HUES64 (cell line): ENCODE measurements around the gene CARD19.

ENCODE experiments used
- H3K27ac ChIP-seq: 2 replicates; pipeline ENCODE4 v1.7.0; 2013; ENCODE audit warnings: low read depth, low read length, inconsistent platforms
- H3K27me3 ChIP-seq: 2 replicates; pipeline ENCODE4 v1.6.1; 2013; ENCODE audit warnings: mild to moderate bottlenecking, low read length; ENCODE audit not compliant: insufficient read depth
- H3K36me3 ChIP-seq: 2 replicates; pipeline ENCODE4 v1.6.1; 2013; ENCODE audit warnings: mild to moderate bottlenecking, low read length; ENCODE audit not compliant: insufficient read depth
- H3K4me1 ChIP-seq: 2 replicates; pipeline ENCODE4 v1.6.1; 2013; ENCODE audit warnings: mild to moderate bottlenecking, low read length, moderate library complexity; ENCODE audit not compliant: insufficient read depth
- H3K4me3 ChIP-seq: 2 replicates; pipeline ENCODE4 v1.5.1; 2013; ENCODE audit warnings: mild to moderate bottlenecking, low read length, moderate library complexity
- H3K9ac ChIP-seq: 2 replicates; pipeline ENCODE4 v1.6.1; 2013; ENCODE audit warnings: mild to moderate bottlenecking, low read depth, low read length
- H3K9me3 ChIP-seq: 2 replicates; pipeline ENCODE4 v1.6.1; 2013; ENCODE audit warnings: low read depth, low read length; ENCODE audit not compliant: insufficient read depth
- WGBS: fragments of 150-250, 120-280 bp; methylation state at CpG from one replicate; pipeline ENCODE4 v1.1.7; 2013; ENCODE audit warnings: missing lambda C conversion rate; 5-methylcytosine and 5-hydroxymethylcytosine counted together

CARD19 gene

GRCh38 chr9:93126151-93126781 lies 30.2 kb downstream of the CARD19 start:
- 87% methylated on average over 23 of the region's 23 CpGs for WGBS
- H3K9me3 ChIP-seq: no peaks in the 10 kb centered on the region
- no peak overlapping the region for H3K9ac ChIP-seq
- H3K36me3 ChIP-seq: peaks cover 14% of the 10 kb centered on the region
- H3K27me3 ChIP-seq: no peaks in the 10 kb centered on the region
- peak overlapping the region; percentile 16; the same call in 1 of the 2 replicates for H3K27ac ChIP-seq
- H3K4me1 ChIP-seq: peaks cover 11% of the 10 kb centered on the region
- H3K4me3 ChIP-seq: no peak overlapping the region

- H3K9ac ChIP-seq: 0 out of 2 replicates have a peak overlapping the region, but pooled peaks have one; percentile 16
- H3K4me1 ChIP-seq: peaks cover 11% of the 10 kb centered on the region
- H3K27ac ChIP-seq: peak overlapping the region; percentile 16; the same call in 1 of the 2 replicates
- no peaks in the 10 kb centered on the region for H3K27me3 ChIP-seq
- H3K9me3 ChIP-seq: no peaks in the 10 kb centered on the region
- no peak overlapping the region for H3K4me3 ChIP-seq
- WGBS: 54% methylated on average over 18 of the region's 18 CpGs
- peaks cover 14% of the 10 kb centered on the region for H3K36me3 ChIP-seq
Measured at GRCh38 chr9:93126825-93127368, 30.9 kb downstream of the CARD19 start.

GRCh38 chr9:93127395-93127911 lies 31.4 kb downstream of the CARD19 start:
- H3K9me3 ChIP-seq: no peaks in the 10 kb centered on the region
- peak overlapping the region; percentile 16; the same call in 1 of the 2 replicates for H3K27ac ChIP-seq
- no peaks in the 10 kb centered on the region for H3K27me3 ChIP-seq
- H3K4me3 ChIP-seq: no peak overlapping the region
- H3K4me1 ChIP-seq: peaks cover 11% of the 10 kb centered on the region
- WGBS: 84% methylated on average over 8 of the region's 8 CpGs
- H3K9ac ChIP-seq: no peak overlapping the region
- peaks cover 14% of the 10 kb centered on the region for H3K36me3 ChIP-seq

- no peak overlapping the region for H3K27ac ChIP-seq
- H3K27me3 ChIP-seq: no peaks in the 10 kb centered on the region
- WGBS: 93% methylated on average over 14 of the region's 14 CpGs
- H3K4me1 ChIP-seq: peaks cover 16% of the 10 kb centered on the region
- peaks cover 14% of the 10 kb centered on the region for H3K36me3 ChIP-seq
- no peaks in the 10 kb centered on the region for H3K9me3 ChIP-seq
- H3K4me3 ChIP-seq: no peak overlapping the region
- H3K9ac ChIP-seq: no peak overlapping the region
Measured at GRCh38 chr9:93128011-93128714, 32.1 kb downstream of the CARD19 start.

- WGBS: 94% methylated on average over 10 of the region's 10 CpGs
Measured at GRCh38 chr9:93128715-93129224, 32.8 kb downstream of the CARD19 start.

DNA sequence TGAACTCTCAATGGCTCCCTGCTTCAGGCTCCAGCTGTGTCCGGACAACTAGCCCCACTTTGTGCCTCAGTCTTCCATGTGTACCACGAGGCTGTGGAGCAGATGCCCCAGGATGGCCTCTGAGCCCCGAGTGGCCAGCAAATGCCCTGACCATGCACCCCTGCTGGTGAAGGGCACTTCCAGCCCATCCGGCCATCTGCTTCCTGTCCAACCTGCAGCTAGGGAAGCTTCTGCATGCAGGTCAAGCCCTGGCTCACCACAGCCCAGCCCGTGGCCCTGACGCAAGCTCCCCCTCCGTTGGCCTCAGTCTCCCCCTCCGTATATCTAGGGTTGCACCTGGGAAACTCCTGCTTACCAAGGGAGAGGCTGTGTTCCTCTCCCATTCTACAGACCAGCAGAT lies 33.3 kb downstream of the CARD19 start:
- Histone ChIP-seq H3K36me3 (peaks cover 7% of the 10 kb centered on the region), H3K4me1 (peaks cover 19% of the 10 kb centered on the region), H3K27ac (no peak overlapping the region), H3K9me3 (no peaks in the 10 kb centered on the region), H3K9ac (no peak overlapping the region), H3K4me3 (no peak overlapping the region), H3K27me3 (no peaks in the 10 kb centered on the region)
- WGBS: 92% methylated on average over 8 of the region's 8 CpGs

More at GRCh38 chr9:93128715-93129224, 32.8 kb downstream of the CARD19 start:
- H3K9ac ChIP-seq: no peak overlapping the region
- H3K4me3 ChIP-seq: no peak overlapping the region
- no peaks in the 10 kb centered on the region for H3K9me3 ChIP-seq
- H3K4me1 ChIP-seq: peaks cover 19% of the 10 kb centered on the region
- H3K27me3 ChIP-seq: no peaks in the 10 kb centered on the region
- H3K36me3 ChIP-seq: peaks cover 10% of the 10 kb centered on the region
- H3K27ac ChIP-seq: no peak overlapping the region

DNA sequence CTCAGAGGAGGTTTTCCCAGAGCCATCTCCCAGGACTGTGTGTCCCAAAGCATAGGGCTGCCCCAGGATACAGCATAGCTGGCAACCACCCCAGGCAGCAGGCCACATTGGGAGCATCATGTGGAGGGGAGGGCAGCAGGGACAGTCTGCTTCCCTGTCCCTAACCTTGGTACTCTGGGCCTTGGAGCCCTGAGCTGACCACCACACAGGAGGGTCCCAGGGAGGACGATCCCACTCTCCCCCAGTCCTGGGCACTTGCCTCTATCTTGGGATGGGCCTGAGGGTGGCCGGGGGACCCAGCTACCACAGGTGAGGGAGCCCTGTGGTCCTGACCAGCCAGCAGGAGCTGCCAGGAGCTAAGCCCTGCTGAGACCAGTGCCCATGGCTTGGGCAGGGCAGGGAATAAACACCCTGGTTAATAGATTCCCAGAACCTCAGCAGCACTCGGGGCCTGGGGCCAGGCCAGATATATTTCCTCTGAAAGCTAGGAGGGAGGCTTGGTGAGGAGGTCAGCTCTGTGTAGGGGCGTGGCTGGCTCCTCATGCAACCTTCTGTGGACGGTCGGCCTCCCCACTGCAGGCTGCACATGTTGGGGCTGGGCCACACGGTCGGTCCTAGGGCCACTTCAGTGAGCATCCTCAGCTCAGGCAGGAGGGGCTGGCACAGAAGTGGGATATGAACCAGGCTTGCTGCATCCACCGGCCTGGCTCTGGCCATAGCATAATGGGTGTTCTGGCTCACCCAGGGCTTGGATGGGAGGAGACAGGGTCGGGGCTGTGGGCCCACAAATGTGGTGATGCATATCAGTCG lies 33.9 kb downstream of the CARD19 start:
- 92% methylated on average over 11 of the region's 11 CpGs for WGBS
- Histone ChIP-seq H3K4me3 (no peak overlapping the region), H3K27me3 (peaks cover 5% of the 10 kb centered on the region), H3K27ac (no peak overlapping the region), H3K36me3 (peaks cover 2% of the 10 kb centered on the region; the same call in 1 of the 2 replicates), H3K9me3 (no peaks in the 10 kb centered on the region), H3K4me1 (peaks cover 19% of the 10 kb centered on the region), H3K9ac (no peak overlapping the region)

DNA sequence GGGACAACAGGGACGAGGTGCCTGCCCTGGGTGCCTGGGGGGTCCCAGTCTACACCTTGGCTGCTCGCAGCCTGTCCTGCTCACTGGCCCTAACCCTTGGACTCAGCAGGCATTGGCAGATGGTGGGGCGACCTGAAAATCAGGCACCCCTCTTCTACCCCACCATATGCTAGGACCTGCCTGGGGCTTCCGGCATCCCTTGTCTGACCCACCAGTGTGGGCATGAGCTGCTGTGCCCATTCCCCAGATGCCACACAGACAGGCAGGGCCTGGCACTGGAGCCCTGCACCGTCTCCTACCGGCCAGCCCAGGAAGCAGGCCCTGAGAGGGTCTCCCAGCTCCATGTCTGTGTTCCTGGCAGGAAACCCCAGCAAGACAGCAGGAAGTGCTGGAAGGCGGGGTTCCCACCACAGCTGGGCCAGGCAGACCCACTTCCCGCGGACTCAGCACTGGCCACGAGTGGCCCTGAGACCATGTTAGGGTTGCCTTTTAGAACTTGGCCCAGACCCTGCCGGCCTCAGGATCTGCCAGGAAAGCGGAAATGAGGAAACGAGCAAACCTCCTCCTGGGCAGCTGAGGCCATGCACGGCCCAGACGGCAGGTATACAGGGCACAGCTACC lies 35.0 kb downstream of the CARD19 start:
- H3K4me1 ChIP-seq: peaks cover 19% of the 10 kb centered on the region
- 88% methylated on average over 15 of the region's 15 CpGs for WGBS
- no peaks in the 10 kb centered on the region for H3K9me3 ChIP-seq
- H3K27ac ChIP-seq: no peak overlapping the region
- no peak overlapping the region for H3K9ac ChIP-seq
- H3K36me3 ChIP-seq: no peaks in the 10 kb centered on the region
- H3K4me3 ChIP-seq: no peak overlapping the region
- peaks cover 12% of the 10 kb centered on the region for H3K27me3 ChIP-seq

DNA sequence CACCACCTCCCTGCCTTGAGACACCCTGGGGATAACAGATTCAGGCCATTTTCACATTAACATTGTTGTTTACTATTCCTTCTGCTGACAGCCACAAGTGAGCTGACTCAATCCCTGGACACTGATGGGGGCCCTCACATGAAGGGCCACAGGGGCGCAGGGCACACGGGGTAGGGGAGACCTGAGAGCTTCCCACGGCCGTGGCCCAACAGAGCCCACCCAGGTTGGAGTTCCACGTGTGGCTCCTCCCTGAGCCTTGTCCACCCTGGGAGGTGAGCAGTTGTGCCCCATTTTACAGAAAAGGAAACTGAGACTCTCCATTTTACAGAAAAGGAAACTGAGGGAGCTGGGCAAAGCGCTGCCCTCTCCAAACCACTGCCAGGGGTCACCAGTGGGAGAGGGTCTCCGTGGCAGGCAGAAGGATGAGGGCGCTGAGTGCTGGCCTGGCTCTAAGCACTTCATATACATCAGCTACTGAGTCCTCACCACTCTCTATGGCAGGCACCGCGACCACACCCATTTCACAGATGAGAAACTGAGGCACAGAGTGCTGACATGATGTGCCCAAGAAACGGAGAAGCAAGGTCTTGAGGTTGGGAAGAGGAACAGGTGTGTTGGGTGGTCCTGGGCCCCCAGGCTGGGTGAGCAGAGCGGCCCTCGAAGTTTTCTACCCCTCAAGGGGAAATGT lies 35.7 kb downstream of the CARD19 start:
- H3K4me3 ChIP-seq: no peak overlapping the region

More for the DNA sequence above, 35.7 kb downstream of the CARD19 start:
- WGBS: 90% methylated on average over 13 of the region's 13 CpGs
- no peaks in the 10 kb centered on the region for H3K36me3 ChIP-seq
- H3K4me1 ChIP-seq: peaks cover 15% of the 10 kb centered on the region
- H3K9me3 ChIP-seq: no peaks in the 10 kb centered on the region
- H3K9ac ChIP-seq: no peak overlapping the region
- H3K27ac ChIP-seq: no peak overlapping the region
- peaks cover 12% of the 10 kb centered on the region for H3K27me3 ChIP-seq
